ENCODE results near the gene SYNPO2L.

Gene SYNPO2L

GRCh38 chr10:73648975-73649829, 6.6 kb downstream of the SYNPO2L start:
- DNase-seq (ENCODE audit: low read depth in 2 of 2, low spot score in 1 of 2) = no peak

DNA sequence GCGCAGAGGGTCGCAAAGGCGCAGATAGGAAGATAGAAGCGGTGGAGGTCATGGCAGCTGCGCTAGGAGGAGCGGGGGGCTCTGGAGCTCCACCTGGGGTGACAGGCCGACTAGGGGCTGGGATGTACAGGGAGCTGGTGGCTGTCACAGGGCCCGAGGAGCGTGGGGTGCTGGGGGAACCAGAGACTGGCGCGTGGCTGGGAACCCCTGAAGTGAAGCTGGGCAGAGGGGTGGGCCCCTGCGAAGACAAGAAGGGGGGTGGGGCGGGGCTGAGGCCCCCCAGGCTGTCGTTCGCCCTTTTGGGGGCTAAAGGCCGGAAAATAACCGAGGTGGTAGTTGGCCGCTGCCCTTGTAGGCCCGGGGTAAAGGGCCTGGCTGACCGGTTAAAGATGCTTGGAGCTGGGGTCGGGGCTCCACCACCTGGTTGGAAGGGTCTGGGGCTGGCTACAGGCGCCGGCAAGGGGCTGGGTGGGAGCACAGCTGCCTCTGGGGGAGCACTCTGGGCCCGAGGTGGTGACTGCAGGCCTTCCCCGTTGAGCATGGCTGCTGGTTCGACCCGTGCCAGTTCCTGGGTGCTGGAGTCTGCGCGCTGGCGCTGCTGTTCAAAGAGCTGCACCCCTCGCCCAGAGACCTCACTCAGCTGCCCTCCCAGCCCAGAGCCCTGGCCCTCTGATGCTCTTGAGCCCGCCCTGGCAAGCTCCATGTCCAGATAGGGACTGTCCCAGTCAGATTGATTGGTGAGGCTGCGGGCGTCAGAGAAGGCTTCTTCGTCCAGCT, 7.8 kb downstream of the SYNPO2L start:
- DNase-seq (ENCODE audit: low read depth in 2 of 2, low spot score in 1 of 2) = no peak

DNA sequence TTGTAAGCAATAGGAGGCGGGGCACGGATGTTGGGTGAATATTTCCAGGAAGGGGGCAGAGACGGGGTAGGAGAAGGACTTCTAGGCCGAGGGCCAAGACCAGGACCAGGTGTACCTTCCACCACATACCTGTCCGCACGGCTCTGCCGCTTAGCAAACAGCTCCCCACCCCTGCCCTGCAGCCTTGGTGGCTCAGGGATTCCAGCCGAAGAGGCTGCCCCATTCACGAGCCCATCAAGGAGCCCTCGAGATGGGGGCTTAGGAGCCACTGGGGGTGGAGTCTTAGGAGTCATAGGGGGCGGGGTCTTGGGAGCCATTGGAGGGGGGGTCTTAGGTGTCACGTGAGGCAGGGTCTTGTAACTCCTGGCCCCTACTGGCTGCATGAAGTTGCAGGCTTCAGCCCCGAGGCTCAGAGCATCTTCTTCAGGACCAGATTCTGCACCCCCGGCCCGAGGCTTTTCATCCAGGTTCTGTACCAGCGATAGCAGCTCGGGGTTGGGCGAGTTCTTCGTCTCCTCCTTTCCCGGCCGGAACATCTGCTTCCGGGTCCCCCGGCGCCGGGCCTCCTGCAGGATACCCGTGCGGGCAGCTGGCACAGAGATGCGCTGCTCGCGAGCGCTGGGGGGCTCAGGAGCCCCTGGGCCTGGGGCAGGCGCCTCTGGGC, 8.5 kb downstream of the SYNPO2L start:
- no peak for DNase-seq (ENCODE audit: low read depth in 2 of 2, low spot score in 1 of 2)

- DNase-seq (ENCODE audit: low read depth in 2 of 2, low spot score in 1 of 2) = no peak
Observed at GRCh38 chr10:73646598-73647041, 9.2 kb downstream of the SYNPO2L start.

- no peak for DNase-seq (ENCODE audit: low read depth in 2 of 2, low spot score in 1 of 2)
Observed at GRCh38 chr10:73645251-73645650, 10.6 kb downstream of the SYNPO2L start.

GRCh38 chr10:73644767-73645166, 11.1 kb downstream of the SYNPO2L start:
- no peak for DNase-seq (ENCODE audit: low read depth in 2 of 2, low spot score in 1 of 2)

- peak; percentile 16 to 20 for DNase-seq (ENCODE audit: low read depth in 2 of 2, low spot score in 1 of 2)
Observed at GRCh38 chr10:73644015-73644743, 11.7 kb downstream of the SYNPO2L start.

DNA sequence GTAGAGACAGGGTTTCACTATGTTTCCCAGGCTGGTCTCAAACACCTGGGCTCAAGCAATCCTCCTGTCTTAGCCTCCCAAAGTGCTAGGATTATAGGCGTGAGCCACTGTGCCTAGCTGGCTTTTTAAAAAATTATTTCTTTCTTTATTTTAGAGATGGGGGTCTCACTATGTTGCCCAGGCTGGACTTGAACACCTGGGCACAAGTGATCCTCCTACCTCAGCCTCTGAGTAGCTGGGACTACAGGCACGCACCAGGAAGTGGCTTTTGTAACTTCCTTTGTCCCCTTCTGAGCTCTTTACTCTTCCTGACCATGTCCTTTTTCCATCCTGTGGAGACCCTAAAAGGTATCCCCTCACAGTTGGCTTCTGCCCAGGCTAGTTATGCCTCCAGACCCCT, 12.5 kb downstream of the SYNPO2L start:
- DNase-seq (ENCODE audit: low read depth in 2 of 2, low spot score in 1 of 2) = no peak

DNA sequence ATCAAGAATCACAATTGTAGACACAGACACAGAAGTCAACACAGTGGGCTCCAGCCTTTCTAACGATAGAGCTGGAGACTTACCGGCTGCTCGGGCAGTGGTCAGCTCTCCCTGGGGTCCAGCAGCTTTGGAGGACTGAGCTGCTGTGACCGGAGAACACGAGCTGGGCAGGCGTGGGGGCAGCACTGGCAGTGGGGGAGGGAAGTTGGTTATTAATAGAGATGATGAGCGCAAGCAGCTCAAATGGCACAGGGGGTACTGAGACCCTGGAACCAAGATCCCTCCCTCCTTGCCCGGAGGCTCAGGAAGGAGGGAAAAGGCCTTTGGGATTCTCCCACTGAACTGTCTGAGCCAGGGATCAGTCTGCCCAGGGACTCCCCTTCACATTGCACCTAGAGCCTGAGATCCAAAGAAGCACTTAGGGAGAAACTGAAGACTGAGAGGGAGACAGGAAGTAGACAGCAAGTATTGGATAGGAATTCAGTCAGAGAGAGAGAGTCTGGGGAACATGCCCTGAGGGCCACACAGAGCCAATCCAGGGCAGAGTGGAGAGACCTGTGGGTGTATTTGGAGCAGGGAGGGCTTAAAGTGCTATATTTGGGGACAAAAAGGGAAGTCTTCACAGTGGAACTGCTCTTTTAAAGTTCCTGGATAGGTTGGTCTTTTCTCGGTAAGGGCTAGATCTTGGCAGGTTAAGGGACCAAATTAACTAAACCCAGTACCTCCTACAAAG, 14.3 kb downstream of the SYNPO2L start, which contains the start of gene MYOZ1:
MYOZ1 (minus strand) TSS at position 147 of the 733 bp plus-strand sequence. CDS start 1,457 bp downstream, outside the sequence.
- no peak for DNase-seq (ENCODE audit: low read depth in 2 of 2, low spot score in 1 of 2)

- DNase-seq (ENCODE audit: low read depth in 2 of 2, low spot score in 1 of 2) = no peak
Observed at GRCh38 chr10:73639286-73639685, 16.5 kb downstream of the SYNPO2L start.

DNA sequence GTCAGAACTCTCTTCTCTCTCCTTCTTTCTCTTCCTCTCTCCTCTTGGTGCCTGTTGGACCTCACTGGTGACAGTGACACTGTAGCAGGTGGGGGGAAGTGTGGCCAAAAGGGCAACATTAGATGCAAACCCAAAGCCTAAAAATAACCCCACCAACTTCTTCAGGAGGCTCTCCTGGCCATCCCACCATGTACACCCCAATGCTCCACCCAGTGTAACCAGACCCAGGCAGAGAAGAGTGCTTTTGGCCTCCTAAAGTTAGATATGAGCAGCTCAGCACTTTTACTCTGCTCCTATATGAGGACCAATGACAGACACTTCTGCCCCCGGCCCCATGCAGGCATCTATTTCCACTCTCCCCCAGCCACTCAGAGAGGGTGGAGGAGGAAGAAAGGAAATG, 20.0 kb downstream of the SYNPO2L start:
- no peak for DNase-seq (ENCODE audit: low read depth in 2 of 2, low spot score in 1 of 2)

DNA sequence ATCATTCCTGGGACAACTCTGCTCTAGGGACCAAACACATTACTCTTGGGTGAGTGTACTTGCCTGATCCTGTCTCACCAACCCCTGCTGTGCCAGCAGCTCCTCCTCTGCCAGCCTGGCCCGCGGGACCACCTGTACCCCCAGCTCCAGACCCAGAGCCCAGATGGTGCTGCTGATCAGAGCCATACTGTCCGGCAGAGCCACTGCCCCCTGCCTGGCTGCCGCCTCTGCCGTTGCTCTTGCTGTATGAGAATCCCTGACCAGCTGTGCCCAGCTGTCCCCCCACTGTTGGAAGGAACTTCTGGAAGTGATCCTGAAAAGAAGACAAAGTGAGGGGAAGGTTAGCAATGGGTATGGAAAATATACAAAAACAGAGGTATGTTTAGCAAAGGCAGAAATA, 21.4 kb downstream of the SYNPO2L start:
- no peak for DNase-seq (ENCODE audit: low read depth in 2 of 2, low spot score in 1 of 2)

DNA sequence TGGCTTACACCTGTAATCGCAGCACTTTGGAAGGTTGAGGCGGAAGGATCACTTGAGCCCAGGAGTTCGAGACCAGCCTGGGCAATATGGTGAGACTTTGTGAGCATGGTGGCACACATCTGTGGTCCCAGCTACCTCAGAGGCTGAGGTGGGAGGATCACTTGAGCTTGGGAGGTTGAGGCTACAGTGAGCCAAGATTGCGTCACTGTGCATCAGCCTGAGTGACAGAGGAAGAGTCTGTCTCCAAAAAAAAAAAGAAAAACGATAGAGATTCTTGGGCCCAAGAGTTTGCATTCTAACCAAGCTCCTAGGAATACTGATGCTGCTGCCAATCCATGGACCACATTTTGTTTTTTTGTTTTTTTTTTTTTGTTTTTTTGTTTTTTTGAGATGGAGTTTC, 26.7 kb downstream of the SYNPO2L start:
- DNase-seq (ENCODE audit: low read depth in 2 of 2, low spot score in 1 of 2) = no peak

- no peak for DNase-seq (ENCODE audit: low read depth in 2 of 2, low spot score in 1 of 2)
Observed at GRCh38 chr10:73628405-73628804, 27.4 kb downstream of the SYNPO2L start.

DNA sequence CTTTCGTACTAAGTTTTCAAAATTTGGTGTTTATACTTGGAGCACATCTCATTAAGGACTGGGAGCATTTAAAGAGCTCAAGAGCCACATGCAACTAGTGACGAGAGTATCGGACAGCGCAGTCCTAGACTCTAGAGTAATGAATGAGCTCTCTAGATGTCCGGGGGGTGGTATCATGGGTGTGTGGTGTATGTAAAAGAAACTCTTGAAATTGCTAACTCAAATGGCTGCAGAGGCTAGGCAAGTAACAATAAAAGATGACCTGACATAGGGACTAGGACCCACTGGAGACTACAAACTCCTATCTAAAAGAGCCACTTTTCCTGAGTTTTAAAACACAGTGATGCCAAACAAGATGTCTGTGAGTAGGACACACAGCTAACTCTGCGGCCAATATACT, 28.5 kb downstream of the SYNPO2L start:
- no peak for DNase-seq (ENCODE audit: low read depth in 2 of 2, low spot score in 1 of 2)

DNA sequence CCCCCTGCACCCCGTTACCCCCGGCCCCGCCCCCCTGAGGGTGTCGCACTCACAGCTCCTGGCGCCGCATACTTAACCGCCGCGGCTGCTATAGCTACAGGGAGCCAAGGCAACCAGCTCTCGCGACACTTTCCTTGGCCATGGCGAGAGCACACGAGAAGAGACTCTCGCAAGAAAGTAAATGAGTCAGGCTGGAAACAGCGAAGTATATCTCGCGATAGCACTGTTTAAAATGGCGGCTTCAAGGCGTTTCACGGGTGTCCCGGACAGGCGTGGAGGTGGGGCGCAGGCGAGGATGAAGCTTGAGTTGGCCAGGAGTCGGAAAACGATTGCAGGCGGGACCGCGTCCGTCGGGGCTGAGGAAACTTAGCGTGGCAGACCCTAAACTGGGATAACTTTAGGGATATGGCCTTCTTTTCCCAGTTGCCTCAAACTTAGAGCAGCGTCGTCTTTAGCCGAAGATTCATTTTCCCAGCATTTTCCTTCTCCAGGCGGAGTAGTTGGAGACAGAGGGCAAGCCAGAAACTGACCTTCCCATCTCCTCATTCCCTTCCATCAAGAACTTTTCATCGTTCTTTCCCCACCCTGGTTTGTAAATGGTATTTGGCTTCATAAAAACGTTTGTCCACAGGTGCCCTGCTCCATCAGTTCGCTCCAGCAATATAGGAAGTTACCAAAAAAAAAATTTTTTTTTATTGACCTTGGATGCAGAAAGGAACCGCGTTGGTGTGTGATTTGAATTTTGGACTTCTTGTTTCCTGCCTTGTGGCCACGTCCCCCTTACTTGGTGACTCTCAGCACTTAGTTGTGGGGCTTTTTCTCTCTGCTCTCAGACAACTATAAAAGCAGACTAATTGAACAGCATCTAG, 29.7 kb downstream of the SYNPO2L start:
- DNase-seq (ENCODE audit: low read depth in 2 of 2, low spot score in 1 of 2) = peak; percentile 85 to 91

DNA sequence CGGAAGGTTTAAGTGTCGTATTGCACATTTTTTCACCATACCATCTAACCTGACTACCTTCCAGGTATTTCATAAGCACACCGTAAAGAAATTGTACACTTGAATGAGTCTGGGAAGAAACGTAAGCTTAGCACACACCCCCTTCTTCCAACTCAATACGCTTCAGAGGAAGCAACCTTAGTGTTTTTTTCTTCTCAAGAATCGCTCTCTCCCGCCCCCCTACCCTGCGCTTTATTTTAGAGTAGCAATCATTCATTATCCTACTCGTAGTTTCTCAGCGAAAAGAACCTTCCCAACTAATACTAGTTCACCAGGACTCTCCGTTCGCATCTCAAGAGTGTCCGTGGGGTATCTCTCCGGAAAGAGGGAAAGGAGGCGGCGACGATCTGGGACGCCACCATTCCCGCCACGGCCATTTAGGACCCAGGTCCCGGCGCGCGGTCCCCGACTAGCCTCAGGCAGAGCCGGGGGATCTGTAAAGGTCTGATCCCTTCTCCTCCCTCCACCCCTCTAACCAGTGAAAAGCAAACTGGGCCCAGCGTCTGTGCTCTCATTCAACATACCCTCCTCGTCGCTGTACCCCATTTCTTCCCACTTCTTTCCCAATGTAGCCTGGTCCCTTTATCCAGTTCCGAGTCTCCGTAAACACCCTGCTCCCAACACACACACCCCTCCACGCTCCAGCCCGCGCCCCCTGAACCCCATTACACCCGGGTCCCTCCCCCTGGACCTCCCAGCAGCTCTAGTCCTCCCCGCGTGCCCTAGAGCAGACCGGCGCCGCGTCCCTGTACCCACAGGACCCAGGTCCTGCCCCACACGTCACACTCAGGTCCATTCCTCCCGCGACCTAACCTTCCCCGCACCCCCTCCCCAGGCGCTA, 30.6 kb downstream of the SYNPO2L start:
- DNase-seq (ENCODE audit: low read depth in 2 of 2, low spot score in 1 of 2) = no peak

- no peak for DNase-seq (ENCODE audit: low read depth in 2 of 2, low spot score in 1 of 2)
Observed at GRCh38 chr10:73623056-73623455, 32.8 kb downstream of the SYNPO2L start.
